Parathyroid adenoma (tissue), 2 donors: ENCODE results near the gene CCDC57.

ENCODE experiments used
- H2AFZ ChIP-seq: fragments of 300-600 bp; sonication (generic); one replicate; pipeline ENCODE4 v1.7.0; 2017; ENCODE audit warnings: antibody characterized with exemption, mild to moderate bottlenecking
- H3K27ac ChIP-seq: fragments of 300-600 bp; sonication (generic); one replicate; pipeline ENCODE4 v1.7.0; 2017
- H3K27me3 ChIP-seq: fragments of 300-600 bp; sonication (generic); one replicate; pipeline ENCODE4 v1.7.0; 2017; ENCODE audit warnings: low read length; ENCODE audit not compliant: control insufficient read depth, insufficient read depth
- H3K36me3 ChIP-seq: fragments of 300-600 bp; sonication (generic); one replicate; pipeline ENCODE4 v1.7.0; 2017; ENCODE audit warnings: low read length; ENCODE audit not compliant: control insufficient read depth, insufficient read depth
- H3K4me1 ChIP-seq: fragments of 300-600 bp; sonication (generic); one replicate; pipeline ENCODE4 v1.7.0; 2017; ENCODE audit warnings: control low read depth
- H3K4me2 ChIP-seq: fragments of 300-600 bp; sonication (generic); one replicate; pipeline ENCODE4 v1.7.0; 2017; ENCODE audit warnings: low read length
- H3K4me3 ChIP-seq: fragments of 300-600 bp; sonication (generic); one replicate; pipeline ENCODE4 v1.7.0; 2017; ENCODE audit warnings: low read depth, low read length
- H3K79me2 ChIP-seq: fragments of 300-600 bp; sonication (generic); one replicate; pipeline ENCODE4 v1.7.0; 2017; ENCODE audit warnings: control low read depth
- H3K9ac ChIP-seq: fragments of 300-600 bp; sonication (generic); one replicate; pipeline ENCODE4 v1.7.0; 2017; ENCODE audit warnings: mild to moderate bottlenecking
- H3K9me3 ChIP-seq: fragments of 300-600 bp; sonication (generic); one replicate; pipeline ENCODE4 v1.7.0; 2017; ENCODE audit warnings: low read length; ENCODE audit not compliant: control insufficient read depth
- CTCF ChIP-seq: fragments of 300-600 bp; sonication (generic); IDR thresholded peaks from one replicate; pipeline ENCODE4 v1.7.0; 2017; ENCODE audit warnings: antibody characterized with exemption, mild to moderate bottlenecking
- donor health status: primary hyperparathyroidism.

CCDC57 gene

GRCh38 chr17:82247856-82248671 lies 35.4 kb upstream of the CCDC57 start:
- TF ChIP-seq CTCF: no peak
- Histone ChIP-seq H3K4me1 (peaks cover 5% of the 10 kb centered on the region), H3K9ac (no peak overlapping the region), H3K4me3 (no peak overlapping the region), H3K27me3 (no peaks in the 10 kb centered on the region), H3K79me2 (peaks cover 65% of the 10 kb centered on the region), H3K36me3 (no peaks in the 10 kb centered on the region), H3K27ac (no peak overlapping the region), H2AFZ (no peak overlapping the region), H3K9me3 (no peaks in the 10 kb centered on the region), H3K4me2 (no peak overlapping the region)

- H3K9ac ChIP-seq: no peak overlapping the region
These were observed 34.7 kb upstream of the CCDC57 start for GRCh38 chr17:82247182-82247823.

GRCh38 chr17:82246365-82247181 lies 33.9 kb upstream of the CCDC57 start:
- Histone ChIP-seq H3K36me3 (no peaks in the 10 kb centered on the region), H3K4me1 (peaks cover 18% of the 10 kb centered on the region), H3K79me2 (peaks cover 56% of the 10 kb centered on the region), H3K27me3 (no peaks in the 10 kb centered on the region), H3K9me3 (no peaks in the 10 kb centered on the region), H2AFZ (no peak overlapping the region), H3K4me3 (no peak overlapping the region), H3K4me2 (no peak overlapping the region), H3K9ac (no peak overlapping the region), H3K27ac (no peak overlapping the region)
- TF ChIP-seq CTCF: no peak

More at GRCh38 chr17:82247182-82247823, 34.7 kb upstream of the CCDC57 start:
- Histone ChIP-seq H3K27me3 (no peaks in the 10 kb centered on the region), H3K27ac (no peak overlapping the region), H3K4me1 (peaks cover 13% of the 10 kb centered on the region), H3K4me3 (no peak overlapping the region), H3K4me2 (no peak overlapping the region), H3K36me3 (no peaks in the 10 kb centered on the region), H2AFZ (no peak overlapping the region), H3K79me2 (peaks cover 63% of the 10 kb centered on the region), H3K9me3 (no peaks in the 10 kb centered on the region)
- no peak for TF ChIP-seq CTCF

GRCh38 chr17:82246040-82246364 lies 33.4 kb upstream of the CCDC57 start:
- Histone ChIP-seq H3K4me3 (no peak overlapping the region), H3K9me3 (no peaks in the 10 kb centered on the region), H3K79me2 (peaks cover 50% of the 10 kb centered on the region), H3K27ac (no peak overlapping the region), H3K9ac (no peak overlapping the region), H3K4me1 (peaks cover 19% of the 10 kb centered on the region), H3K27me3 (no peaks in the 10 kb centered on the region), H2AFZ (no peak overlapping the region), H3K4me2 (no peak overlapping the region), H3K36me3 (no peaks in the 10 kb centered on the region)
- TF ChIP-seq CTCF: no peak
